ENCODE measurements around the gene PDHX.

- TF ChIP-seq ZNF384 (IDR thresholded peaks at IDR 0.05) (no peak), SP1 (IDR thresholded peaks at IDR 0.05) (no peak), FOXM1 (IDR thresholded peaks at IDR 0.05; ENCODE audit: borderline replicate concordance) (no peak), ELF4 (IDR thresholded peaks at IDR 0.05) (no peak), BHLHE40 (IDR thresholded peaks at IDR 0.05; ENCODE audit: borderline replicate concordance) (no peak), FOXA1 (IDR thresholded peaks at IDR 0.05) (no peak), HDGF (IDR thresholded peaks at IDR 0.05; ENCODE audit: borderline replicate concordance) (no peak)
Measured at GRCh38 chr11:34877375-34877975, 38.9 kb upstream of the PDHX start.
